Hepatocyte (in vitro differentiated cells): Measurements from ENCODE around the gene APOBEC2.

ENCODE experiments used
- EZH2phosphoT487 ChIP-seq: fragments of 200-600 bp; sonication (generic); IDR thresholded peaks from one replicate; pipeline ENCODE4 v1.6.1; 2018; ENCODE audit warnings: antibody characterized with exemption, mild to moderate bottlenecking, low read depth, moderate library complexity; ENCODE audit not compliant: unreplicated experiment, severe bottlenecking
- TF ChIP-seq, protein P1 (sequence below): fragments of 200-600 bp; sonication (generic); IDR thresholded peaks from 2 replicates; pipeline ENCODE4 v1.5.1; 2016; ENCODE audit warnings: antibody characterized with exemption, mild to moderate bottlenecking; ENCODE audit not compliant: poor library complexity

DNA sequence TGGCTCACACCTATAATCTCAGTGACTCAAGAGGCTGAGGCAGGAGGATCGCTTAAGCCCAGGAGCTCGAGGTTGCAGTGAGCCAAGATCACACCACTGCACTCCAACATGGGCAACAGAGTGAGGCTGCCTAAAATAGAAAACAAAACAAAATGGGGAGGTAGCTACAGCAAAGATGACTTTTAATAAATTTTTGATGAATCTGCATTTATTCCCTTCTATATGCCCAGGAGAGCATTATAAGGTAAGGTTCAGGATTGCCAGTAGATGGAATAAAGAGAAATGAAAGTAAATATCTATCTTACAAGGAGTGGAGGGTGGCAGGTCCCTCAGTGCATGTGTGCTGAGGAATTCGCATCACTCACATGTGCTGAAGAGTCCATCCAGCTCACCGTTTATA, 38.2 kb upstream of the APOBEC2 start:
- TF ChIP-seq, protein P1, sequence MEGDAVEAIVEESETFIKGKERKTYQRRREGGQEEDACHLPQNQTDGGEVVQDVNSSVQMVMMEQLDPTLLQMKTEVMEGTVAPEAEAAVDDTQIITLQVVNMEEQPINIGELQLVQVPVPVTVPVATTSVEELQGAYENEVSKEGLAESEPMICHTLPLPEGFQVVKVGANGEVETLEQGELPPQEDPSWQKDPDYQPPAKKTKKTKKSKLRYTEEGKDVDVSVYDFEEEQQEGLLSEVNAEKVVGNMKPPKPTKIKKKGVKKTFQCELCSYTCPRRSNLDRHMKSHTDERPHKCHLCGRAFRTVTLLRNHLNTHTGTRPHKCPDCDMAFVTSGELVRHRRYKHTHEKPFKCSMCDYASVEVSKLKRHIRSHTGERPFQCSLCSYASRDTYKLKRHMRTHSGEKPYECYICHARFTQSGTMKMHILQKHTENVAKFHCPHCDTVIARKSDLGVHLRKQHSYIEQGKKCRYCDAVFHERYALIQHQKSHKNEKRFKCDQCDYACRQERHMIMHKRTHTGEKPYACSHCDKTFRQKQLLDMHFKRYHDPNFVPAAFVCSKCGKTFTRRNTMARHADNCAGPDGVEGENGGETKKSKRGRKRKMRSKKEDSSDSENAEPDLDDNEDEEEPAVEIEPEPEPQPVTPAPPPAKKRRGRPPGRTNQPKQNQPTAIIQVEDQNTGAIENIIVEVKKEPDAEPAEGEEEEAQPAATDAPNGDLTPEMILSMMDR = no peak
- no peak for TF ChIP-seq EZH2phosphoT487
